ENCODE results near the gene RPS6KB2.
A peak's percentile ranks its signal among the peaks of the same experiment; 100 is the strongest.
"Not testable (repeated sequence)": the region's sequence is repeated elsewhere in the genome, so short reads cannot be mapped to it uniquely, and the experiment has no call there.

RPS6KB2 gene

GRCh38 chr11:67468759-67469507 is 40.6 kb downstream of the RPS6KB2 start, which contains the start of gene TMEM134:
Gene TMEM134 (minus strand): TSS chr11:67469251. CDS start chr11:67469192, 59 bp downstream.
- DNase-seq, result peak; percentile 85 to 93 (median 90)

- DNase-seq, result no peak
Observed at GRCh38 chr11:67469508-67469811, 41.2 kb downstream of the RPS6KB2 start.

- DNase-seq, result no peak
Observed at GRCh38 chr11:67470337-67471002, 42.2 kb downstream of the RPS6KB2 start.

- no peak for DNase-seq
Observed at GRCh38 chr11:67472882-67473281, 44.6 kb downstream of the RPS6KB2 start.

GRCh38 chr11:67476692-67477091 is 48.4 kb downstream of the RPS6KB2 start:
- DNase-seq, result not testable (repeated sequence)

- not testable (repeated sequence) for DNase-seq
Observed at GRCh38 chr11:67477344-67478050, 49.2 kb downstream of the RPS6KB2 start.

GRCh38 chr11:67482275-67482826 is 54.1 kb downstream of the RPS6KB2 start:
- DNase-seq, result no peak

GRCh38 chr11:67482827-67483798 is 54.8 kb downstream of the RPS6KB2 start, which contains the start of gene AIP:
Gene AIP (plus strand): TSS chr11:67483026. CDS start chr11:67483159, 133 bp downstream.
- DNase-seq, result peak; percentile 88 to 97 (median 93)

GRCh38 chr11:67483831-67484665 is 55.8 kb downstream of the RPS6KB2 start:
- peak in 2 of 4 experiments; percentile 20 to 31 for DNase-seq

- peak in 2 of 4 experiments; percentile 20 to 26 for DNase-seq
Observed at GRCh38 chr11:67484847-67485311, 56.6 kb downstream of the RPS6KB2 start.

Data from activated naive CD4-positive, alpha-beta T cell (primary cell).